ENCODE data around the gene FAM78B.

Gene FAM78B

DNA sequence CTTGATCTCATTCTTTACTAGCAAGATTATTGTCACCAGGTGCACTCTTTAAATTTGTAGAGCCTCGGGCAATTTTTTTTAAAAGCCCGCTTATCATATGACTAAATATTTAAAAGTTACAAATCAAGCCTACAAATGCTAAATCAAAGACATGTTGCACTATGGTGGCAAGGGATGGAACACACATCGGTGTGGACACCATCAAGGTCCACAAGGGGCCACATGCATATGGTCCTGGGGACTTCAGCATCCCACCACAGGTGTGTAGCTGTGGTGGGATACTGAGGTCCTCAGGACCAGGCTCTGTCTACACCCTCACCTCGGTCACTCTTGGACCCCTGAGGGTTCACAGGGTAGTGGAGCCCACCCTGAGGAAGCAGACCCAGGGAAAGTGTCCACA is 45.8 kb downstream of the FAM78B start:
- DNase-seq (ENCODE audit: extremely low read depth in 1 of 2, low read depth in 1 of 2) = no peak

DNA sequence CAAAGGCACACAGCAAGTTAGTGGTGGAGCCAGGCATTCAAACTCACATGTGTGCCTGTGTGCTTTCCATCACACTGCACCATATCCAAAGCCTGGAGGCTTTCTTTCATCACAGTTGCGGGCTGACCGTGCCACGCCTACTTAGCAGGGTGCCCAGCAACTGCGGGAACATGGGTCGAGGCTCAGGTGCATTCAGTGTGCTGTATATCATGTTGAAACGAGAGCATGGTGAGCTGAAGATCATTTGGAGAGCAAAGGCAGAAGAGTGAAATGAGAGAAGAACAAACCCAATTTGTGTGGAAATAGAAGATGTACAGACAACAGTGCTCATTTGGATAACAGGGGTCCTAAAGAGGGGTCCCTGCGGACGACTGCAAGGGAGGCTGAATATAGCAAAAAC is 46.5 kb downstream of the FAM78B start:
- DNase-seq (ENCODE audit: extremely low read depth in 1 of 2, low read depth in 1 of 2) = no peak

DNA sequence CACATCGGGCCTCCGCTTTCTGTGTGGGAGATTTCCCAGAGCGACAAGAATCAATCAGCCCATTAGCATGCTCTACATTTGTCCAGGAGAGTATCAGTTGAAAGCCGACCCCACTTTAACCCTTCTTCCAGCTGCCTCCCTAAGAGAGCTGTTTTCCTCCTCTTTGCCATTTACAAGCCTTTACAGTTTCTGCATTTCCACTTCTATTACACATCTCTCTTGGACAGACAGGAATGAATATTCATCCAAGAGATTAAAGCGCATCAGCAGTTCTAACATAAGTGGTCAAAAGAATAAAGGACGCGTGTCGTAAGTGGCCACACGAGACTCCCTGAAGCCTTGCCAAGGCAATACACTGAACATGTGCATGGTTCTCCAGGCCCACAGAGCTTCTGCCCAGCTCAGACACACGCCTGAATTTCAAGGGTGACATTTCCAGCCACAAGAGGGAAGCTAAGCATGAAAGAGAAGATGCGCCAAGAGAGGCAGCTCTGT is 47.3 kb downstream of the FAM78B start:
- no peak for DNase-seq (ENCODE audit: extremely low read depth in 1 of 2, low read depth in 1 of 2)

DNA sequence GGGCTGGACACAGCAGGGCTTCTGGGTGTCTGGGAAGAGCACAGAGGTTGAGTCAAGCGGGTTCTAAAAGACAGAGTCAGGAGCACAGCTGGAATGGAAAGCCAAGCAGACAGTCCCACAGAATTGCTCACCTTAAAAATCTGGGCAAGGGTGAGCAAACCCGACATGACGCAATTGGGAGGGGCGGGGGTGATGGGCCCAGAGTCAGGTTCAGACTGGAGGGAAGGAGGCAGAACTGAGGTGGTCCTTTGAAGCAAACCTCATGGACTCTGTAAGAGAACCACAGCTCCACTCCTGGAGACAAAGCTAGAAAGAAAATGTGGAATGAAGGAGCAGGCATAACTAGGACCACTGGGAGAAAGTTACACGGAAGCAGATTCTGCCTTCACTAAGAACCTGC is 49.0 kb downstream of the FAM78B start:
- no peak for DNase-seq (ENCODE audit: extremely low read depth in 1 of 2, low read depth in 1 of 2)

DNA sequence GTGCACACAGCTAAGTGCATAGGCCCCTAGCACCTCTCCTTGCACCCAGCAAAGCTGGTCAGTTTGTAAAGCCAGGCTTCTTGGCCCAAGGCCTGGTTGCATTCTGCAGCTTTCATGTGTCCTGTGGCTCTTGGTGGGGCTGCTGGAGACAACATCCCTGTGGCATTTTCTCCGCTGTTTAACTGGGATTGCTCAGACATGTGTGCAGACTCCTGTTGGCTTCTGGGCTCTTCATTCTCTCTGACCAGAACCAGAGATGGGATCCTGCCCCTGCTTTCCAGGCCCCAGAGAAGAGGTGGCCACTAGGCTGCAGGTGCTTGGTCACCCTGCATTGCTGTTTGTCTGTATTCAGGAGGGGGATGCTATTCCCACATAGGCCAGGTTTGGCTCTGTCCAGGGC is 50.8 kb downstream of the FAM78B start:
- no peak for DNase-seq (ENCODE audit: extremely low read depth in 1 of 2, low read depth in 1 of 2)

DNA sequence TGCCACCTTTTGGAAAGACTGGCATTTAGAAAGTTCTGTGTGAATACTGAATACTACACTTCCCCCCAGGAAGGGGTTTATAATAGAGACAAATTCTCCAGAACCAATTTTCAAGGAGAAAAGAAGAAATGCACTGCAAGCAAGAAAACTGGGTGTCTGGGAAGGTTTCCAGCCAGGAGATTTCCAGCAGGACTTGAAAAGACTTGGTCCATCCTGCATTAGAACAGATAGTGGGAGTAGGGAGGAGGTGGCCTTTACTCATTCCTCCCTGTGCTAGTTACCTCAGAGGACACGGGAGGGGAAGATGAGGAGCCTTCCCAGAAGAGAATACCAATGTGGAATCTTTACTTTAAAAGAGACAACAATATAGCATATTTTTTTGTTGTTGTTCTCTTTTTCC is 52.4 kb downstream of the FAM78B start:
- DNase-seq (ENCODE audit: extremely low read depth in 1 of 2, low read depth in 1 of 2) = no peak

DNA sequence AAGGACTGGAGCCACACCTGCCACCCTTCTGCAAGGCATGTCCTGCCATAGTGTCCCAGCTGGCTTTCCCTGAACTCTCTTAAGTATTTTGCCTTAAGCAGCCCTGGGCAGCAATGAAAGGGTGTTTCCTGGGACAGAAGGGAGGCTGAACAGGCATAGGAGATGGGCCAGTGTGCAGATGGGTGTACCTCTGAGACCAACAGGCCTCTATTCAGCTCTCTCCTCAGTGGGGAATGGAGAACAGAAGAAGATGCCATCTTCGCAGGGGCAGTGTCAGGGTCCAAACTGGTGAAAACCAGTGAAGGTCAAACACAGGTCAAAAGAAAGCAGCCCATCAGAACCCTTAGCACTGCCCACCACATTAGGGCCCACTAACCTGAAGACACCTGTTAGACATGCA is 53.2 kb downstream of the FAM78B start:
- DNase-seq (ENCODE audit: extremely low read depth in 1 of 2, low read depth in 1 of 2) = no peak

DNA sequence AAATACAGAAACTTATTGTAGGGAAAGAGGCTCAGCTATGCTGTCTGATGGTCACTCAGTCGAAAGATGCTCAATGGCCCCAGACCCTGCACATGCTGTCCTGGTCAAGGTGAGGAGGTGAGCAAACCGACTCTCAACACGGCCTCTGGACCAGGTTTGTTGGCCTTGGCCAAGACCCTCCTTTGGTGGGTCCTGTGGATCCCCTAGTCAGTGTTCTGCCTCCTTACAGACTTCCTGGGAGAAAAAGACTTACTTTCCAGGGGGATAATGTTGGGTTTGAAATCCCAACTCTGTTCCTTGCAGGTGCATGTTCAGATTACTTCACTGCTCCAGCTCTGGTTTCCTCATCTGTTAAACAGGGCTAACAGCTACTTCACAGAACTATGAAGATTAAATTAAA is 53.8 kb downstream of the FAM78B start:
- no peak for DNase-seq (ENCODE audit: extremely low read depth in 1 of 2, low read depth in 1 of 2)

DNA sequence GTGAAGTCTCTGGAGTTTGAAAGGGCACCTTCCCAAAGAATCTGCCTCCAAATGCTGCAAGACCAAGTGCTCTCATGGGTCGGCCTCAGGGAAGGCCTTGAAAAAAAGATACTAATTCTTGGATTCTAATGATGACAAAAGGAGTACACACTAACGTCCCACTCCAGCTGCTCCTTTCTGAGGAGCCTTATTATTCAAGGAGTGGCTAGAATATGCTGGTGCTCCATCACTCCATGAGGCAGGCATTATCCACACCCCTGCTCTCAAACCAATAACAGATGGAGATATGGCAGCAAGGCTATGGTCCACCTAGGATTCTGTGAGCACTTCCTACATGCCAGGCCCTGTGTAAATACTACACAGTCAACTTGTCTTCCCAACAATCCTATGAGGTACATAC is 54.4 kb downstream of the FAM78B start:
- DNase-seq (ENCODE audit: extremely low read depth in 1 of 2, low read depth in 1 of 2) = no peak

DNA sequence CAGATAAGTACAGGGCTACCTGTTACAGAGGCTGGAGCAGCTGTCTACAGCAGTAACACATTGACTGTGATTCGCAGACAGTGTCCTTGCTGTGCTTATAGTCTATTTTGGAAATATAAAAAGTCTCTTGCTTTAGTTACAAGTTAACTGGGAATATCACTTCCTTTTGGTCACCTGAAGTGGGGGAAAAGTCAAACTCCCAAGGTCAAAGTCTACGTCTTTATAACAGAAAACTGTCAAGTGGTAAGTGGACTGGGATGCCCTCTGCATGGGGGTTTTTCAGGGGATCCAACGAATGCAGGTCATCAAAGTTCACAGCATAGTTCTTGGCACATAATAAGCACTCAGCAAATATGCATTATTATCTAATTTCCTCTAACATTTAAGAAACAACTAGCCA is 55.4 kb downstream of the FAM78B start:
- DNase-seq (ENCODE audit: extremely low read depth in 1 of 2, low read depth in 1 of 2) = no peak

DNA sequence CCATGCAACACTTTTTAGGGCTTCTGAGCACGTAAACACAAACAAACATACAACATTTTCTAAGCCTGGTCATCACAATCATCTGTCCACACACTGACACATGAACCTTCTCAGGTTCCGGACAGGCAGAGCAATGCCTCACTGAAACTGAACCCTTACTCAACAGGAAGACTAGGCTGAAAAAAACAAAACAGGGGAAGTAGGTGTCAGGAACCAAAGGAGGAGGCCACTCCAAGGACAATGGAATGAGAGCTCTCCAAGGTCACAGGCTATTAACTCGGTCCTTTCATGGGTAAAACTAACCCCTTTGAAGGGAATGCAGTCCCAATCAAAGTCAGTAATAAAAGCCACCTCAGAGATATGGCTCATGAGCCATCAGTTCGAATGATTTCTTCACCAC is 76.6 kb downstream of the FAM78B start:
- DNase-seq (ENCODE audit: extremely low read depth in 1 of 2, low read depth in 1 of 2) = no peak

DNA sequence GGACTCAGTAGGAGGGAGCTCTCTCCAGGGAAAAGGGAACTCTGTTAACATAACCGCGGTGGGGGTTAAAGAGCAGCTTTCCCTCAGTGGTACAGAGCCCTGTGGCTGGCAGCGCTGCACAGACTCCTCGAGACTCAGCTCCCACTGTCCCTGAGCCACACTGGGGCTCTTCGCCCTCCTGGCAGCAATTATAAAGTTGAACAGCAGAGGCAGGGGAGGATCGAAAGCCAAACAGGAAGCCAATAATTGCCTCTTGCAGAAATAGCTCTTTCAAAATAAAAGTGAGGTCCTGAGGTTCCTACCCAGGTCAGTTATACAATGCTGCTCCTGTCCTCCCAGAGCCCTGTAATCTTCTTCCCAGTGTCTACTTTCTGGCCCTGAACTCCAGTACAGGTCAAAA is 77.0 kb downstream of the FAM78B start:
- DNase-seq (ENCODE audit: extremely low read depth in 1 of 2, low read depth in 1 of 2) = no peak

DNA sequence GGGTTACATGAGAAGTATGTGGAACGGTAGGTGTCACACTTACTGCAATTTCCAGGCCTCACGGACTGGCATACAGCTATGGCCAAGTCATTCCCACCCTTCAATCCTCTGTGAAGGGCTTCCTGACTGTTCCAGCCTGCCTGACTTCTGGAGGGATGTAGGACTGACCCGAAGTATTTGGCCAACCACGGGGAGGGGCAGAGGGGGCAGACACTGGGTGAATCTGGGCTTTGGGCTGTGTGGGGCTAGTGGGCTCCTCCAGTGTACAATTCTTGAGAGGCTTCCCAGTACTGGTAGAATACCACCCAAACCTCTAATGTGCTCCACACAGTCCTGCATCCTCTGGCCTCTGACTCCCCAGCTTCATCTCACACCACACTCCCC is 78.2 kb downstream of the FAM78B start:
- no peak for DNase-seq (ENCODE audit: extremely low read depth in 1 of 2, low read depth in 1 of 2)

DNA sequence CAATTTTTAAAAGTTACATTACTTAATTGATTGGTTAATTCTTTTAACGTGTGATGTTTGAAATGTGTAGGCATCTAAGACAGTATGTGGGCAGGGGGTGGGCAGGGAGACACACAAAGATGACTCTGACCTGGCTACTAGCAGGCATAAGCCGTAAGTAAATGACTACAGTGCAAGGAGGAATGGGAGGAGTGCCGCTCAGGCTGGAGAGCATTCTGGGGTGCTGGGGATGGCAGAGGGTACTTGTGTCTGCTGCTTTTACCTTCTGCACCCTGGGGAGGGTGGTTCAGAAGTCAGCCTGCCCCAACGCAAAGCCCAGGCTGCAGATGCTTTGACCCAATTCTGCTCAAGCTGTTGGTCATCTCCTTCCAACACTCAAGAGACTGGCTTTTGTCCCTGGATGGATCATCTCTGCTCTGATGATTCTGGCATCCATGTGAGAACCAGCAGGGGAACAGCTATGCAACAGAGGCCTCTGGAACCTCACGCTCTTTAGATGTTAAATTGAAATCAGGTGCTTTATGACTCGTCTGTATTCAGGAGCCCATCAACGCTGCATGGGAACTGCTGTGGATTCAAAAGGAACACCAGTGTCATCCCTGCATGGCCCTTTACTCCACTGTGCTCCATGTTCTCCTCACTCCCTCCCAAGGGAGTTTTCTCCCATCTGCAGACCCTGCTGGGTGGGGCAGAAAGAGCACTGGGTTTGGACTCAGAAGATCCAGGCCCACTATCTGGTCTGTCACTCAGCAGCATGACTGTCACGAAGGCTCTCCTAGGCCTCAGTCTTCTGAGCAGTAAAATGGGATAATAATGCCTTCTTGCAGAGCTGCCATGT is 78.8 kb downstream of the FAM78B start:
- no peak for DNase-seq (ENCODE audit: extremely low read depth in 1 of 2, low read depth in 1 of 2)

DNA sequence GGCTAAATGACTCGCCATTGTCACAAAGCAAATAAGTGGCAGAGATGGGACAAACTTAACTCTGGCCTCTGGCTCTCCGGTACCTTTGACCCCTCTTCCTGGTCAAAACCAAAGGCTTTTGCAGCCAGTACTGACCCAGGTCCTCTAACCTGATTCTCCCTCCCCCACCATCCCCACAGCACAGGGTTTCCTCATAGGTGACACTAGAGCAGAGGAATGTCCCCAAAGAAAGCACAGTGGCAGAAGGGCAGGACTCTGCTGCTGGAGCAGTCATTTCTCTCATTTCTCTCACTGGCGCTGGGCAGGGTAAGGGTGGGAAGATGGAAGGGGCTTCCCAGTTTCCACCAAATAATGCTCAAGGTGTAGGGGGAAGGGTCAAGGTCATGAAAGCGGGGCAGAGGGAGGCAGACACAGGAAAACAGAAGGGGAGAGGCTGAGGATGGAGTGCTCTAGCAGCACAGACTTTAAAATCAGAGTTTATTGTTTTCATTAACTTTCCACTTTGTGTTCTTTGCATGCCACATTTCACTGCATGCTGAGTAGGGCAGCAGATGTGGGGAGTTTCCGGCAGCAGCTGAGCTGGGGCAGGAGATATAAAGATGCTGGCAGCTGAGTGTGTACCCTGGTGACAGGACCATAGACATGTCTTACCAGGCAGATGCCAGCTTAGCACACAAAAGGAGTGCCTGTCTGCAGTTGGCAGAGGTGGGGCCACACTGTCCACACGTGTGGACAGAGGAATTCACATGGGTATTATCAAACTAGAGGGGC is 80.5 kb downstream of the FAM78B start:
- DNase-seq (ENCODE audit: extremely low read depth in 1 of 2, low read depth in 1 of 2) = no peak

DNA sequence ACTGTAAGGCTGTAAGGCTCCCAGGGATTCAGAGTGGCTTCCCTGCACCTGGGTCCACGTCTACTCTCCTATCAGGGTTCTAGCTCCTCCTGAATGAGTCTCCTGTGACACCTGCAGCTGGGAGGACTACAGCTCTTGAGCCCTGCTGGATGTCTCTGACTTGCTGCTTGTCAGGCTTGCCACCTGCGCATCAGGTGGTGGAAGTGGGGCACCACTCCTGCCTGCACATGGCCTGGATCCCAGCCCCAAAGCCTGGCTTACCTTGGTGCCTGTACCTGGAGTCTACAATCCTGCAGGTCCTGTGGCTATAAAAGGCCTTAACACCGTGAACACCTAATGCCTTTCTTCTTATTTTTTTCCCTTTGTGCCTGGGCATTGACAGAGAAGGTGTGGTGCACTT is 82.2 kb downstream of the FAM78B start:
- no peak for DNase-seq (ENCODE audit: extremely low read depth in 1 of 2, low read depth in 1 of 2)

DNA sequence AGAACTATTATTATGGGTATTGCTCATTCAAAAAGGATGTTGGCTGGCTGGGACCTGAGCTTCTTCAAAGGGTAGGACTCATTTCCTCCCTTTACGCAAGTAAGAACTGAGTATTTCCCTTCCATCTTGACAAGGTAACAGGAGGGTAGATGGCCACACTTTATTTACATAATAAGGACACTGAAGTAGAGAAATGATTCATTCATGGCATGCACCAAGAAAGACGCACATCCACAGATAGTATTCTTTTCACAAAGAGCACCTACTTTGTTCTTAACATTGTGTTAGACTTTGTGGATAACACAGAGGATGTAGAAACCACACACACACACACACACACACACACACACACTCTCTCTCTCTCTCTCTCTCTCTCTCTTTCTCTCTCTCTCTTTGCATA is 82.9 kb downstream of the FAM78B start:
- no peak for DNase-seq (ENCODE audit: extremely low read depth in 1 of 2, low read depth in 1 of 2)

DNA sequence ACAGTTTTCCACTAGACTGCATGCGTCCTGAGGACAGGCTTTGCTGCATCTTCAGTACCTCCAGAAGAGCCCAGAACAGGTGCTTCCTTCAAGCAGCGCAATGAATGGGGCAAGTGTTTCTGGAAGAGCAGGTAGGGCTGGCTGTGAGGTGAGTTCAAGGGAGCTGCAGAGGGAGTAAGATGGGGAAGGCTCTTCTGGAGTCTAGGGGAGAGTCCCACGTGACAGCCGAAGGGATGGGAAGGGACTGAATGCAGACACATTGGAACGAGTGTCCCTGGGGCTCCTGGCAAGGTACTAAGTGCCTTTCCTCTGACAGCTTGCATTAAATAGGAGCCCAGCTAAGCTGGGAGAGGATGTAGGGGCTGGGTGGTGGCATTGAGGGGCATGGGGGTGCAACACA is 84.2 kb downstream of the FAM78B start:
- DNase-seq (ENCODE audit: extremely low read depth in 1 of 2, low read depth in 1 of 2) = no peak

DNA sequence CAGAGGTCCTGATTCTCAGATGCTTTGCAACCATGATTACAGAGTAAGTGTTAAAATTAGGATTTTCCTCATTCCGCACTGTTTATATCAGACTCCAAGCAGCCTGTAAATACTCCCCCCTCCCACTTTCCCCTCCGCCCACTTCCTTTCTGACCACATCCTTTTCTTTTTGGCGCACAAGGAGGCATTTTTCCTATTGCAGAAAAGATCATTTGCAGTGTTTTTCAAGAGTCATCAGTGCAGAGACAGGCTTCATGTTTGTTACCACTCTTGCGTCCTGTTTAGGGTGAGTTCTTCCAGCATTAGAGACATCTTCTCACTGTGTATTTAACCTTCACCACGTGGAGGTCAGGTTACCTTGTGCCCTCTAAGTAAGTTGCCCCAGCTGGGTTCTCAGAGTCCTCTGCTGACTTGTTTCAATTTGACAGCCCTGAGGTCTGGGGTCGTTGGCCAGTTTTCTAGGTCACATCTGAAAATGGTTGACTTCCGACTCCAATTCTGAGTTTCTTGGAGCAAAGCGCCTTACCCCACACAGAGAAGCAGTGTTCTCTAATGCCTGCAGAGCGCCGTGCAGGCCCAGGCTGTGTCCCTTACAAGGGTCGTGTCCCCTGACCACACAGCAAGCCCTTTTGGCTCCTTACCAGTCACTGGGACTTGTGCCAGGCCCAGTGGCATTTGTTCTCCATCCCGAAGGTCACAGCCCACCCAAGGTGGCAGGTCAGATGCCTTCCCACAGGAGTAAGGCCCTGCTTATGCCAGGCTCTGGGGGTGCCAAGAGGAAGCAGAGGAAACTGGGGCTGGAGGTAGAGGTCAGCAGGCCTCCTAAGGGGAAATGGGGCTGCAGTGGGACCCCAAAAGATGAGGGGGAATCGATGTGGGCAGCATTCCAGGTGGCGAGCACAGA is 85.6 kb downstream of the FAM78B start:
- no peak for DNase-seq (ENCODE audit: extremely low read depth in 1 of 2, low read depth in 1 of 2)

DNA sequence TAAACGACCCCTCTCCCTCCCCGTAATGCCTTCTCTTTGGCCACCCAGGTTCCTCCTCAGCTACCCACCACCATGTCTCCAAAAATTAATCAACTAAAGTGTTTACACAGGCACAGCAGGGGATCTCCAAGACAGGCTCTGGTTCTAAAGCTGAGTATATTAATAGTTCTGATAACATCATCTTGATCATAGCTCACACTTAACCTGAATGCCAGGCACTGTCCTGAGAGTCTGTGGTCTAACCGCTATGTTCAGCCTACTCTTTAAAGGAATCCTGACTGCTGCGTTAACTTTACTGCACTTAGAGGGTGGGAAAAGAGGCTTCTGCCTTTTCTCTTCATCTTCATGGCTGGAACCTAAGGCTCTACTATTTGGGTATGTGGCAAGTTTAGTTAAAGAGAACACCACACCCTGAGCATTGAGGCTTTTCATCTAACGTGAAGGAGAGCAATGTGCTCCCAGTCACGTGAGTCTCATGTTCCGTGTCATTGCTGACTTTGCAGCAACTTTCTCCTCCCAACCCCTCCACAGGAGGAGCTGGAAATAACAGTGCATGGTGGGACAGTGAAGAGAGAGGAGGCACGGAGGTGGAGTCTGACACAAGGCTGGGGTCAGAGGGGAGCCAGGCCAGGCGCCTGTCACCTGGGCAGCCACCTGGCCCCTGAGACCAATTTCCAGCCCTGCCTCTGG is 86.4 kb downstream of the FAM78B start:
- DNase-seq (ENCODE audit: extremely low read depth in 1 of 2, low read depth in 1 of 2) = no peak

DNA sequence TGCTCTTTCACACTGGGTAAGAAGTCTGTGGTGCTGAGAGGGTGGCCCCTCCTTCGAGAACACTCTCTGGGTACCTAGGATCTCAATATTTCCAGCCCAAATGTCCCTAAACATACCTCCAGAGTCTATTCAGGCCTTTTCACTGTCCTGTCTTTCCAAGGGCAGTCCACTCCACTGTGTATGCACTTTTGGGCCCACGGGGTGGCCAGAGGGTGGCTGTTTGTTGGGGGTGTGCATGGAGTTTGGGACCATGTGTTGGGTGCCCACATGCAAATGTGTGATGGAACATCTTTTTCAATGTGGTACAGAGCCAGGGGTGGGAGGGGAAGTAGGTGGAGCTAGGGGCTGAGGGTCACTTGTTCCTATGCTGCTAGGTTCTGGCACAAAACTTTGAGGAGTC is 87.5 kb downstream of the FAM78B start:
- no peak for DNase-seq (ENCODE audit: extremely low read depth in 1 of 2, low read depth in 1 of 2)
